HG02870 (cell line): ENCODE data around the gene HGS.

Experiments used
- ATAC-seq: cut with Tn5 transposase; IDR thresholded peaks from one replicate; pipeline ENCODE4 v1.9.1; 2021; ENCODE audit warnings: mild to moderate bottlenecking, moderate library complexity; ENCODE audit not compliant: unreplicated experiment

The HGS gene

GRCh38 chr17:81683584-81684441 is at the start of gene HGS, which contains the start of gene ARL16:
Gene HGS (plus strand): TSS chr17:81684011. CDS start chr17:81684067, 56 bp downstream.
Gene ARL16 (minus strand): TSS chr17:81683797. CDS start chr17:81683753, 44 bp downstream.
- peak; percentile 94 for ATAC-seq

GRCh38 chr17:81635431-81635830 is 48.4 kb upstream of the HGS start:
- no peak for ATAC-seq

GRCh38 chr17:81635973-81636504 is 47.8 kb upstream of the HGS start:
- no peak for ATAC-seq

GRCh38 chr17:81636505-81637288 is 47.1 kb upstream of the HGS start, which contains the start of the genes NPLOC4 and TSPAN10:
Gene NPLOC4 (minus strand): TSS chr17:81637112. CDS start chr17:81636930, 182 bp downstream.
Gene TSPAN10 (plus strand): TSS chr17:81637196. CDS start chr17:81642413, 5,217 bp downstream.
- peak; percentile 69 for ATAC-seq

- ATAC-seq: no peak
Observed at GRCh38 chr17:81638683-81639082, 45.1 kb upstream of the HGS start.

- ATAC-seq: no peak
Observed at GRCh38 chr17:81640011-81640410, 43.8 kb upstream of the HGS start.

GRCh38 chr17:81641825-81642489 is 41.9 kb upstream of the HGS start:
- ATAC-seq: no peak

GRCh38 chr17:81644496-81644895 is 39.3 kb upstream of the HGS start:
- ATAC-seq: no peak

GRCh38 chr17:81644976-81645952 is 38.5 kb upstream of the HGS start:
- ATAC-seq: no peak

GRCh38 chr17:81646869-81647600 is 36.8 kb upstream of the HGS start:
- no peak for ATAC-seq

GRCh38 chr17:81647640-81648012 is 36.2 kb upstream of the HGS start:
- ATAC-seq: no peak

GRCh38 chr17:81648013-81648706 is 35.7 kb upstream of the HGS start:
- no peak for ATAC-seq

GRCh38 chr17:81648707-81649085 is 35.1 kb upstream of the HGS start:
- ATAC-seq: no peak

GRCh38 chr17:81650951-81651350 is 32.9 kb upstream of the HGS start:
- no peak for ATAC-seq

- no peak for ATAC-seq
Observed at GRCh38 chr17:81651692-81652091, 32.1 kb upstream of the HGS start.

GRCh38 chr17:81652906-81653771 is 30.7 kb upstream of the HGS start:
- ATAC-seq: no peak

- ATAC-seq: no peak
Observed at GRCh38 chr17:81655378-81656117, 28.3 kb upstream of the HGS start.
